Muscle of leg (tissue), 11 donors: ENCODE data around the gene HOXD10. TPM values are rescaled to one million over a fixed set of nuclear protein-coding genes. Genes with fewer than 3 reads are reported as not detected.

ENCODE experiments used
- DNase-seq: peaks from one replicate; pipeline ENCODE4 v3.0.0; 2013
- H3K27ac ChIP-seq: one replicate; pipeline ENCODE4 v1.5.1; 2013; ENCODE audit warnings: mild to moderate bottlenecking, low read length, control low read depth
- H3K27me3 ChIP-seq: one replicate; pipeline ENCODE4 v1.6.1; 2013; ENCODE audit warnings: low read length; ENCODE audit not compliant: control insufficient read depth, insufficient read depth
- H3K36me3 ChIP-seq: one replicate; pipeline ENCODE4 v1.6.1; 2013; ENCODE audit warnings: low read length; ENCODE audit not compliant: control insufficient read depth, insufficient read depth
- H3K4me1 ChIP-seq: one replicate; pipeline ENCODE4 v1.6.1; 2013; ENCODE audit warnings: low read length; ENCODE audit not compliant: control insufficient read depth, insufficient read depth
- H3K4me3 ChIP-seq: one replicate; pipeline ENCODE4 v1.5.1; 2013; ENCODE audit warnings: low read length, control low read depth
- H3K9me3 ChIP-seq: replicated peaks from 2 replicates; pipeline ENCODE4 v1.6.1; 2013; ENCODE audit warnings: low read depth, low read length; ENCODE audit not compliant: control insufficient read depth
- WGBS: methylation state at CpG from one replicate; pipeline ENCODE4 v1.1.5; 2013; ENCODE audit warnings: missing lambda C conversion rate; ENCODE audit not compliant: insufficient coverage; 5-methylcytosine and 5-hydroxymethylcytosine counted together
- polyA plus RNA-seq, 8 donors: library from polyadenylated mRNA; unstranded; fragments of 120-200 nt; gene quantifications; one replicate each; pipeline versions ENCODE4 v1.2.1 to v1.2.3, GENCODE V29; 2013; ENCODE audit warnings: inconsistent platforms in 1 of 8, low replicate concordance in 1 of 8; ENCODE audit not compliant: insufficient read length in 8 of 8, insufficient read depth in 1 of 8
- total RNA-seq: library from RNA; stranded (reverse); fragments of 120-200 nt; gene quantifications from one replicate; pipeline ENCODE4 v1.2.4, GENCODE V29; 2013

HOXD10 gene
- total and polyA plus RNA-seq, 9 donors: 0.05 to 4.6 (median 0.21) TPM; not detected in 2

DNA sequence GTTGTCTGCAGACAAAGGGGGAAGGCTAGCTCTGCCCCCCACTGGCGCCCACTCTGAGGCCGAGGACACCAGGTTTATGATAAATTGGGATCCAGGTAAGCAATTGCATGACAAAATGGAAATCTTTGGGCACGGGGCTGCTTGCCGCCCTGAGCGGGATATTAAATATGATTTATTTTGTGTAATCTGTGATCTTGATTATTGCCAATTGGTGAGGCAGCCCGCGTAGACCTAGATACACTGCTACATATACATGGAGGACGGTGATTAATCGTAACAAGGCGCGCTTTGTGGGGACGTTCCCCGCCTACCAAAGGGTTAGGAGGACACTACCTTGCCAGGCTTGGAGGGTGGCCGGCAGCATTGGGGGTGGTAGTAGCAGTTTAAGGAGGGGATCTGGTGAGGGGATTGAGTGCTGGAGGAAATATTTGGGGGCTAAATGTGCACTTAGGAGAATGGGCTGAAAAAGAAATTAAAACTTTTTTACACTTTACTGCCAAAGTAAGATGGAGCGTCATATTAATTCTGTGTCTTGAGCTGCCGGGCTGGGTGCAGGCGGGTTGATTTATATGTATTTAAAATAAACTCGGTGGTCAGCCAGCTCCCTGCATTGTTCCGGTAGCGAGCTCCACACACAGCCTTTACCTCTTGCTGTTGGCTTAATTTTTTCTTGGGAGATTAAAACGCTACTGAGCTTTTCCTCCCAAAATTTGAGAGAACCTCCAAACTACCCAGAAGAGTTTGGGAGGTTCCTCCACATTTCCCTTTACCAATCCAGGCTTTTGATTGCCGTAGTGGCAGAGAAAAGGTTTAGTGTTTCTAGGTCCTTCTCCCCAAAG lies 44.6 kb downstream of the HOXD10 start:
- 20% methylated on average over 11 of the region's 22 CpGs for WGBS
- no peak overlapping the region for H3K4me3 ChIP-seq
- H3K4me1 ChIP-seq: peaks cover 64% of the 10 kb centered on the region
- DNase-seq: no peak
- peaks cover 97% of the 10 kb centered on the region for H3K27me3 ChIP-seq
- H3K36me3 ChIP-seq: no peaks in the 10 kb centered on the region
- H3K27ac ChIP-seq: no peak overlapping the region
- H3K9me3 ChIP-seq: peaks cover 3% of the 10 kb centered on the region

DNA sequence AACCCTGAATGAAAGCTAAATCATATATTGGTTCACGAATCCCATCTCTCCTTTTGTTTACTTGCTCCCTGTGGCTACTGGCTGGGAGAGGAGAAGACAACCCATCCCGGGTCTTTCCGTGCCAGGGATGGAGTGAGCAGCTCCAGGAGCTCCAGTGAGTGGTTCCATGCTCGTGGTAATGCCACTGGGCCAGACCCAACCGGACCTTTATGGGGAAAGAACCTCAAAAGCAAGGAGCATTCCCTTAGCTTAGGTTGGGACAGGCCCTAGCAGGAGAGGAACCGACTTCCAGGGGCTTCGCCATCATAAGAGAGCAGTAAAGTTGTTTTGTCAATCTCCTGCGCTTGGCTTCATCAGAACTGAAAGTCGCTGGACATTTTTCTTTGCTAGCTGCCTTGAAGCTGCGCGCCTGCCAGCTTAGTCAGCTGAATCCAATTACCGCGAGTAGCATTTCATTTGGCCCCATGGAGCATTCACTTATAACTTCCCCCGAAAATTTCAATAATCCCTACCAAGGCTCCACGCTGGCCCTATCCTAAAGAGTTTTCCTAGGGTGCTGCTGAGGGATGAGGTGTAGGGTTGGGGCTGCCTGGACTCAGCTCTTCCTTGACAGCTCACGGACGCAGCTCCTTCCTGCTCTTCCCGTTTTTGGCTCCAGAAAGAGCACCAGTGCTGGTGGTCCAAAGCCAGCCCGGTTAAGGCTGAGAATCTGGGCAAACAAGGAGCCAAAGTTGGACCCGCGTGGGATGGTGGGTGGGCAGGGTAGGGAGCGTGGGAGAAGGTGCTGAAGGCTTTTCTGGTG lies 45.4 kb downstream of the HOXD10 start:
- H3K4me3 ChIP-seq: no peak overlapping the region
- H3K36me3 ChIP-seq: no peaks in the 10 kb centered on the region
- peaks cover 59% of the 10 kb centered on the region for H3K4me1 ChIP-seq
- WGBS: 10% methylated on average over 15 of the region's 22 CpGs
- H3K9me3 ChIP-seq: peaks cover 3% of the 10 kb centered on the region
- H3K27me3 ChIP-seq: peaks cover 93% of the 10 kb centered on the region
- peak; percentile 90 for DNase-seq
- no peak overlapping the region for H3K27ac ChIP-seq

DNA sequence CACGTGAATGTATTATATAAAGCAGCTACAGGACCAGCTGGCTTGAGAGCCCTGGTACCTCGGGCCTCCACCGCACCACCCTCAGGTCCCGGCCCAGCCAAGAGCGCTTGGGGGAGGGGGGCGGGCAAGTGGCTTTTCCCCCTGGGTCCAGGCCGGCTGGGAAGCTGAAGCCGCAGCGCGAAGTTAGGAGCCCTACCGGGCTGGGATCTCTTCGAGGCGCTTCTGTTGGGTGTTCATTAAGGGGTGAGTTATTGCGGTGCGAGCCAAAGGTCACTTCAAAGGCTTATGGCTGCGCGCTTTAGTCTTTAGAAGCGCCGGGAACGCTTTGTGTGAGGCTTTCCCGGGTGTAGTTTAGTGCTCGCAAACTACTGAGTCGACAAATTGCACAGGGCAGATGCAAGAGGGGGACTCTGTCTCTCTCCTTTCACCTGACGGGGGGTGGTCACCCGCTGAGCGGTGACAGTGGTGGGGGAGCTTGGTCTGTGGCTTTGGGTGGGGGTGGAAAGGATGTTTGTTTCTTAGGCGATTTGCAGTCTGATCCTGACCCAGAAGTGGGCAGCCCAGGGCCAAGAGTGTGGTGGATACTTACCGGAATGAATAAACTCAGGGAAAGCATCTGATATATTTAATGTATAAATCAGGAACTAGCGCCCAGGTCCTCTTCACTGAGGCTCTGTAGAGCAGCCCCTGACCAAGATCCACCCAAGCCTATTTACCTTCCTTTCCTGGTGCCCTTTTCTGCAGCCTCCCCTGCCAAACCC lies 46.5 kb downstream of the HOXD10 start:
- Histone ChIP-seq H3K4me3 (no peak overlapping the region), H3K27ac (no peak overlapping the region), H3K9me3 (peaks cover 3% of the 10 kb centered on the region), H3K27me3 (peaks cover 85% of the 10 kb centered on the region), H3K36me3 (no peaks in the 10 kb centered on the region), H3K4me1 (peaks cover 50% of the 10 kb centered on the region)
- no peak for DNase-seq
- 26% methylated on average over 21 of the region's 29 CpGs for WGBS

DNA sequence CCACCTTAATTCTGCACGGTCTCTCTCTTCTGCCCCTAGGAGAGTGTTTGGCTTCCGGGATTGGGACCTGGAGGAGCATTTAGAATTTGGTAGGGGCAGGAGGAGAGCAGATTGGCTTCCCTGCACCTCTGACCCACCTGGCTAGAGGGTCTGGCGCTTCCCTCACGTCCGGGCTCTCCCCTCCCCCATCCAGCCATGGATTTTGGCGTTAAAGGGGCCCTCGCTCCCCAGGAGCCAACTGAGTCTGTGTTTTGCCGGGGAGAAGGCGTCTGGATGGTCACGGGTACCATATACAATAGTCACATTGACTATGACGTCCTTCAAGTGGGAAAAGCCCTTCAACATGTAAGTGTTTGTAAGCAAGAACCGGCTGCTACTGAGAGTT lies 47.1 kb downstream of the HOXD10 start:
- Histone ChIP-seq H3K27ac (no peak overlapping the region), H3K4me1 (peaks cover 48% of the 10 kb centered on the region), H3K27me3 (peaks cover 84% of the 10 kb centered on the region), H3K36me3 (no peaks in the 10 kb centered on the region), H3K9me3 (peaks cover 3% of the 10 kb centered on the region), H3K4me3 (no peak overlapping the region)
- no peak for DNase-seq
- WGBS: 52% methylated on average over 3 of the region's 12 CpGs

DNA sequence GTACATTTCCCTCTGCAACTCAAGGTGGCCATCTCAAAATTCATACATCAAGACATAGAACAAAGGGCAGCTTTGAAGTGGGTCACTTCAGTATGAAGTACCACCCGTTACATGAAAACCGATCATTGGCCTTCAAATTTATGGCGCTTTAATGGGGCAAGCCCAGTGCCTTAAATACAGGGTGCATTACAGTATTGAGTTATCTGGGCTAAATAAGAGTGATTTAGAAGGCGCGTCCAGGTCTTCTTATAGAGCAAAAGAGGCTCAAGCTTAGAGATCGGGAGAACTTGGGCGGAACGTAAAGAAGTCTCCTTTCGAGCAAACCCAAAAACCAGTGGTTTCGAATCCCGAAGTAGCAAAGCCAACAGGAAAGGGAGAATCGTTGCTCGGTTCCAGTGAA lies 47.6 kb downstream of the HOXD10 start:
- Histone ChIP-seq H3K4me3 (no peak overlapping the region), H3K27me3 (peaks cover 84% of the 10 kb centered on the region), H3K36me3 (no peaks in the 10 kb centered on the region), H3K27ac (no peak overlapping the region), H3K9me3 (peaks cover 3% of the 10 kb centered on the region), H3K4me1 (peaks cover 47% of the 10 kb centered on the region)
- no peak for DNase-seq
- 35% methylated on average over 12 of the region's 13 CpGs for WGBS

DNA sequence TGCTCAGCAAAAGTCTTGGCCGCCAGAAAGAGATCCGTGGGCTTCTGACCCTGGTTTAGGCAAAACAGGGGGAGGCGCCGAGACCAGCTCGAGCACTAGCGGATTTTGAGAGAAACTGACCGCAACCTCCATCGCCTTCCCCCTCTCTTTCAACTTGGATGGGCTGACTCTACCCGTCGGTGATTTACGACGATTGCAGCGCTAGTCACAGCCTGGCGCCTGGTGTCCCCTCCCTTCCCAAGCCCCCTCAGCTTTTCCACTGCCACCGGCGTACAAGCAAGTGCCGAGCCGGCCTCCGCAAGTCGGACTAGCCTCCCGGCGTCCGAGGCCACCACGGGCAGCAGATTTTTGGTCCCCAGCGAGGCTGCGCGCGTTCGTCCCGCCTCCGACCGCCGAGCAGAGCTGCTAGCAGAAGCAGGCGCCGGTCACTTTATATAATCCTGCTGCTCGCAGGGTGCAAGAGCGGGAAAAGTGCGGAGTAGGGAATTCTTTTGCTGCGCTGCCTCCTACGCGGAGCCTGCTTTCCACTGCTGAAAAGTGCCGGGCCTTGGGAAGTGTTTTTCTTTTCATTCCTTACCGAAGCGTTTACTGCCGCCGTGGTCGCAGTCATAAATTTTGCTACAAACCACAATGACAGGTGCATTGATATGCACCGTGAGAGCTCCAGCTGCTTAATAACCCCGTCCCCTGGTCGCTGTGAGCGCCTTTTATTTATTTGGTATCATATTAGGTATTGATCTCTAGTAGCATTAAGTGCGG lies 48.2 kb downstream of the HOXD10 start:
- H3K36me3 ChIP-seq: no peaks in the 10 kb centered on the region
- DNase-seq: no peak
- no peak overlapping the region for H3K27ac ChIP-seq
- peaks cover 3% of the 10 kb centered on the region for H3K9me3 ChIP-seq
- peaks cover 83% of the 10 kb centered on the region for H3K27me3 ChIP-seq
- peaks cover 41% of the 10 kb centered on the region for H3K4me1 ChIP-seq
- 23% methylated on average over 44 of the region's 52 CpGs for WGBS
- H3K4me3 ChIP-seq: no peak overlapping the region

DNA sequence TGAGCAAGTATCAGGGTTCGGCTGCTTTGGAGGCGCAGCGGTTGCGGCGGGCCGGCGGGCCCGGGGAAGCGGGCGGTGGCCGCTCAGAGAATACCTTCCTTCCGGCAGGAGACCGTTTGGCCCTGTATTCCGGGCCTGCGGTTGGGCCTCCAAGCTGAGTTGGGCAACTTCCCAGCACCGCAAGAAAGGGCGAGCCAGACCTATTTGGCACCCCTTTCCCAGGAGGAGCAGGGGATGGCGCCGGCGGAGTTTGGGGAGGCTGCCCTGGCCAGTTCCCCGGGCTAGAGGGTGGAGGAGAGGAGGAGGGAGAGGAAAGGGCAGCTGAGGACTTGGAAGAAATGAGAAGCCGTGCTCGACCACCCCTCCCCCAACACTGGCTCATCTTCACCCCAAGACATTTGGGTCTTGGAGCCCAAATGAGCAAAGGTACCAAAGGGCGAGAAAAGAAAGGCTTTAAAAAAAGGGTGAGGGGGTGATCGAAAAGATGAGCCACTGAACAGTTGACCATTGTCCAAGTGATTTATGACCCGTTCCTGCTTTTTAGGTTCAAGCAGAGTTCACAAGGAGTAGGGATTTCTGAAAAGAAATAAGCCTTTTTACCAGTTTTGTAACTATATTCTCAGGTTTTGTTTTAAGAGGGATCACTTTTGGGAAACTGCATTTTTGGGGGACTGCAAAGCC lies 48.9 kb downstream of the HOXD10 start:
- Histone ChIP-seq H3K36me3 (no peaks in the 10 kb centered on the region), H3K27me3 (peaks cover 81% of the 10 kb centered on the region), H3K9me3 (peaks cover 3% of the 10 kb centered on the region), H3K4me3 (no peak overlapping the region), H3K4me1 (peaks cover 34% of the 10 kb centered on the region), H3K27ac (no peak overlapping the region)
- no peak for DNase-seq
- WGBS: 29% methylated on average over 7 of the region's 26 CpGs

DNA sequence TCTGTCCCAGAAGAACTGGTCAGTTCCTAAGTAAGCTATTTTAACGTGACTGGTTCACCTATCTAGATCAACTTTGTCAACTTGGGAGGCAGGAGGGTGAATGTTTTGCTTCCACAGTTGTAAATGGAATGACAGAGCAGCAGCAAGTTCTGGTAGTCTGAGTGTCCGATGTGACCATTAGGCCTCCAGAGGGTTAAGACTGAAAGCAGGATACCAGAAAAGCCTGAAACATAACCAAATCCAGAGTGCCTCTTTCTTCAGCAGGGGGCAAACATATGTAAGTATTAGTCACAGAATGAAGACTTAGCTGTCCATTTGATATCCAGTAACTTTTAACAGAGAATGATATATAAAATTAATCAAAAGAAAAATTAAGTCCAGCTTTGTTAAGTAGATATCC lies 49.7 kb downstream of the HOXD10 start:
- Histone ChIP-seq H3K4me3 (no peak overlapping the region), H3K27ac (no peak overlapping the region), H3K36me3 (no peaks in the 10 kb centered on the region), H3K4me1 (peaks cover 30% of the 10 kb centered on the region), H3K27me3 (peaks cover 81% of the 10 kb centered on the region), H3K9me3 (peaks cover 3% of the 10 kb centered on the region)
- no peak for DNase-seq
- WGBS: no CpG with 5 or more reads among the region's 2 CpGs

DNA sequence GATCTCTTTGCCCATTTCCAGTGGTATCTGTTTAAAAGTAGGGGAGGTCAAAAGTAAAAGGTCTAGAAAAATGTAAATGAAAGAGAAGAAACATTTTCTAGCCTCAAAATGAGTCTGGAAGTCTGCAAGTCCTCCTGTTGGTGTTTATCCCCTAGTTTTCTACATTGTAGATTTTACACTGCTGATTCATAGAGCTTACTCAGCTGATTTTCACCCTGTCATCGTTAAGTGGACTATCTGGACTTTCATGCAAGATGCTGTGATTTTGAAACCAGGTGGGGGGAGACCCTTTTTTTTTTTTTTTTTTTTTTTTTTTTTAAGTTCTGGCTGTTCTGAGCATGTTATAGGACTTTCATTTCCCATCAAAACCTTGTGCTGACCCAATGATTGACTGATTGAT lies 50.8 kb downstream of the HOXD10 start:
- Histone ChIP-seq H3K36me3 (no peaks in the 10 kb centered on the region), H3K4me1 (peaks cover 27% of the 10 kb centered on the region), H3K4me3 (no peak overlapping the region), H3K9me3 (peaks cover 3% of the 10 kb centered on the region), H3K27ac (no peak overlapping the region), H3K27me3 (peaks cover 81% of the 10 kb centered on the region)
- DNase-seq: no peak
- no CpG with 5 or more reads among the region's 1 CpG for WGBS
